ENCODE measurements around the gene CTNNA1.

The CTNNA1 gene

GRCh38 chr5:138712324-138712723 lies 40.9 kb upstream of the CTNNA1 start:
- ATAC-seq, result no peak
- no peak for TF ChIP-seq CSDC2 (CRISPR knock-in tag; IDR thresholded peaks at IDR 0.05)
- TF ChIP-seq ZFP30 (CRISPR knock-in tag; IDR thresholded peaks at IDR 0.05), result no peak

GRCh38 chr5:138712791-138713190 lies 40.4 kb upstream of the CTNNA1 start:
- no peak for TF ChIP-seq ZC3H10 (CRISPR knock-in tag; IDR thresholded peaks at IDR 0.05)
- TF ChIP-seq TOX (CRISPR knock-in tag; IDR thresholded peaks at IDR 0.05; ENCODE audit: borderline replicate concordance), result no peak
- TF ChIP-seq BACH2 (CRISPR knock-in tag; IDR thresholded peaks at IDR 0.05; ENCODE audit: borderline replicate concordance), result no peak
- no peak for TF ChIP-seq ZFP3 (CRISPR knock-in tag; IDR thresholded peaks at IDR 0.05)
- no peak for TF ChIP-seq ZNF565 (CRISPR knock-in tag; conservative IDR thresholded peaks at IDR 0.05; ENCODE audit: low read depth)
- TF ChIP-seq ESRRG (CRISPR knock-in tag; IDR thresholded peaks at IDR 0.05), result no peak
- no peak for TF ChIP-seq CREB5 (CRISPR knock-in tag; IDR thresholded peaks at IDR 0.05; ENCODE audit: low read depth)
- no peak for TF ChIP-seq RARB (CRISPR knock-in tag; IDR thresholded peaks at IDR 0.05)
- no peak for TF ChIP-seq ZNF70 (CRISPR knock-in tag; IDR thresholded peaks at IDR 0.05)
- no peak for TF ChIP-seq GLIS3 (CRISPR knock-in tag; IDR thresholded peaks at IDR 0.05)
- TF ChIP-seq ISL1 (CRISPR knock-in tag; IDR thresholded peaks at IDR 0.05), result no peak
- no peak for TF ChIP-seq SNAI2 (CRISPR knock-in tag; IDR thresholded peaks at IDR 0.05)
- TF ChIP-seq PATZ1 (CRISPR knock-in tag; IDR thresholded peaks at IDR 0.05; ENCODE audit: borderline replicate concordance), result no peak
- TF ChIP-seq TSHZ2 (CRISPR knock-in tag; IDR thresholded peaks at IDR 0.05), result no peak
- no peak for TF ChIP-seq ZFP30 (CRISPR knock-in tag; IDR thresholded peaks at IDR 0.05)
- TF ChIP-seq OSR1 (CRISPR knock-in tag; IDR thresholded peaks at IDR 0.05), result no peak
- no peak for TF ChIP-seq ZNF8 (CRISPR knock-in tag; IDR thresholded peaks at IDR 0.05)
- no peak for TF ChIP-seq CSRNP3 (CRISPR knock-in tag; IDR thresholded peaks at IDR 0.05)
- TF ChIP-seq PPARA (CRISPR knock-in tag; IDR thresholded peaks at IDR 0.05; ENCODE audit: borderline replicate concordance), result no peak

GRCh38 chr5:138713247-138713646 lies 40.0 kb upstream of the CTNNA1 start:
- no peak for ATAC-seq
- no peak for TF ChIP-seq SNAI2 (CRISPR knock-in tag; IDR thresholded peaks at IDR 0.05)
- TF ChIP-seq ZNF70 (CRISPR knock-in tag; IDR thresholded peaks at IDR 0.05), result no peak
- no peak for TF ChIP-seq RARB (CRISPR knock-in tag; IDR thresholded peaks at IDR 0.05)
- TF ChIP-seq CSRNP3 (CRISPR knock-in tag; IDR thresholded peaks at IDR 0.05), result no peak
- TF ChIP-seq ZNF565 (CRISPR knock-in tag; conservative IDR thresholded peaks at IDR 0.05; ENCODE audit: low read depth), result no peak
- TF ChIP-seq CREB5 (CRISPR knock-in tag; IDR thresholded peaks at IDR 0.05; ENCODE audit: low read depth), result no peak
- no peak for TF ChIP-seq ISL1 (CRISPR knock-in tag; IDR thresholded peaks at IDR 0.05)
- TF ChIP-seq TSHZ2 (CRISPR knock-in tag; IDR thresholded peaks at IDR 0.05), result no peak
- no peak for TF ChIP-seq ARNTL (CRISPR knock-in tag; IDR thresholded peaks at IDR 0.05; ENCODE audit: borderline replicate concordance, low read depth)
- TF ChIP-seq OSR1 (CRISPR knock-in tag; IDR thresholded peaks at IDR 0.05), result no peak
- TF ChIP-seq PATZ1 (CRISPR knock-in tag; IDR thresholded peaks at IDR 0.05; ENCODE audit: borderline replicate concordance), result no peak
- no peak for TF ChIP-seq ZC3H10 (CRISPR knock-in tag; IDR thresholded peaks at IDR 0.05)
- no peak for TF ChIP-seq TCF4 (CRISPR knock-in tag; IDR thresholded peaks at IDR 0.05; ENCODE audit: borderline replicate concordance)

More at GRCh38 chr5:138712791-138713190, 40.4 kb upstream of the CTNNA1 start:
- ATAC-seq, result no peak

All from SK-N-SH treated with all-trans-retinoic acid at 6 μM for 48 hours (cell line).